Uterus (tissue), 2 donors: ENCODE results near the gene TGFB1I1.

Experiments used
- POLR2A ChIP-seq, 2 donors: fragments of 450-650 bp; IDR thresholded peaks; one replicate each; pipeline ENCODE4 v1.6.1; 2016; ENCODE audit warnings: antibody characterized with exemption in 2 of 2, mild to moderate bottlenecking in 1 of 2, moderate library complexity in 1 of 2
- TF ChIP-seq, protein P1 (sequence below), 4 experiments: fragments of 200-600 bp in 2 of 4; fragments of 450-650 bp in 2 of 4; sonication (generic) in 2 of 4; IDR thresholded peaks; one replicate each; pipeline ENCODE4 v1.5.1; 2016 to 2019; ENCODE audit warnings: antibody characterized with exemption in 4 of 4, mild to moderate bottlenecking in 2 of 4, moderate library complexity in 1 of 4

DNA sequence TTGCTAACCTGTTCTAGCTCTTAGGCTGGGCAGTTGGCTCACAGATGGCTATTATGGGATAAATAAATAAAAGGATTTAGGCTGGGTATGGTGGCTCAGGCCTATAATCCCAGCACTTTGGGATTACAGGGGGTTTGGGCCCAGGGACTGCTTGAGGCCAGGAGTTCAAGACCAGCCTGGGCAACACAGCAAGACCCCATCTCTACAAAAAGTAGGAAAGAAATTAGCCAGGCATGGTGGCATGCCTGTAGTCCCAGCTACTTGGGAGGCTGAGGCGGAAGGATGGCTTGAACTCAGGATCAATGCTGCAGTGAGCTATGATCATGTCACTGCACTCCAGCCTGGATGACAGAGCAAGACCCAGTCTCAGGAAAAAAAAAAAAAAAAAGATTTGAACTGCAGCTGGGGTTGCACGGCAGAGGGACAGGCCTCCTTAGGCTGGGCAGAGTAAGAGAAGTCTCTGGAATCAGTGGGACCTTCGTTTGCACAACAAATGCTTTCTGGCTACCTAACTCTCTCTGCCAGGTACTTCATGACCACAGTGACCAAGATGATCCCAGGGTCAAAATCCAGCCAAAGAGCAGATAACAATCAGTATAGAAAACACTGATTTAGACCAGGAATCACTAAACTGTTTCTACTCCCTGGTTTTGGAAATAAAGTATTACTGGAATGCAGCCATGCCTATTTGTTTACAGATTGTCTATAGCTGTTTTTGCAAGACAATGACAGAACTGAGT is 29.4 kb downstream of the TGFB1I1 start:
- TF ChIP-seq, protein P1, sequence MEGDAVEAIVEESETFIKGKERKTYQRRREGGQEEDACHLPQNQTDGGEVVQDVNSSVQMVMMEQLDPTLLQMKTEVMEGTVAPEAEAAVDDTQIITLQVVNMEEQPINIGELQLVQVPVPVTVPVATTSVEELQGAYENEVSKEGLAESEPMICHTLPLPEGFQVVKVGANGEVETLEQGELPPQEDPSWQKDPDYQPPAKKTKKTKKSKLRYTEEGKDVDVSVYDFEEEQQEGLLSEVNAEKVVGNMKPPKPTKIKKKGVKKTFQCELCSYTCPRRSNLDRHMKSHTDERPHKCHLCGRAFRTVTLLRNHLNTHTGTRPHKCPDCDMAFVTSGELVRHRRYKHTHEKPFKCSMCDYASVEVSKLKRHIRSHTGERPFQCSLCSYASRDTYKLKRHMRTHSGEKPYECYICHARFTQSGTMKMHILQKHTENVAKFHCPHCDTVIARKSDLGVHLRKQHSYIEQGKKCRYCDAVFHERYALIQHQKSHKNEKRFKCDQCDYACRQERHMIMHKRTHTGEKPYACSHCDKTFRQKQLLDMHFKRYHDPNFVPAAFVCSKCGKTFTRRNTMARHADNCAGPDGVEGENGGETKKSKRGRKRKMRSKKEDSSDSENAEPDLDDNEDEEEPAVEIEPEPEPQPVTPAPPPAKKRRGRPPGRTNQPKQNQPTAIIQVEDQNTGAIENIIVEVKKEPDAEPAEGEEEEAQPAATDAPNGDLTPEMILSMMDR (IDR thresholded peaks at IDR 0.05) = no peak
- TF ChIP-seq POLR2A (IDR thresholded peaks at IDR 0.05) = no peak
